Neural progenitor cell (in vitro differentiated cells): ENCODE data around the gene ATP1B3.

Experiments
- EZH2 ChIP-seq: fragments of 200-600 bp; sonication (generic); IDR thresholded peaks from 2 replicates; pipeline ENCODE4 v1.6.1; 2017; ENCODE audit warnings: antibody characterized with exemption, mild to moderate bottlenecking, moderate library complexity
- TF ChIP-seq, protein P1 (sequence below): fragments of 200-600 bp; sonication (generic); IDR thresholded peaks from 2 replicates; pipeline ENCODE4 v1.5.1; 2017; ENCODE audit warnings: antibody characterized with exemption, mild to moderate bottlenecking

DNA sequence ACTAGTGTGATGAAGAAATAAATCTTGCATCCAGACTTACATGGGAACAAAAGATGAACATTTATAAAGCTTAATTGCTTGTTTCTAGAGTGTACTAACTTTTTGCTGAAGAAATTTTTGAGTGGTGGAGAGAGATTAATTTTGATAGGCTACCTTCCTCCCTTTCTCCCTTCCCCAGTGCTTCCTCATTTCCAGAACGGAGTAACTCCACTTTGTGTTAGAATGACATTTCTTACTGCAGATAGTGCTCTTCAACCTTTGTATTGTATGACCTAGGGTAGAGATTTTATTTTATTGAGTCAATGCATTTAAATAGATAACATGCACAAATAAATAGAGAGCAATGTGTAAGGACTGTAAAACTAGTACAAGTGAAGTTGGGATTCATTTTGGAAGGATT is 1.9 kb downstream of the ATP1B3 start:
- TF ChIP-seq, protein P1, sequence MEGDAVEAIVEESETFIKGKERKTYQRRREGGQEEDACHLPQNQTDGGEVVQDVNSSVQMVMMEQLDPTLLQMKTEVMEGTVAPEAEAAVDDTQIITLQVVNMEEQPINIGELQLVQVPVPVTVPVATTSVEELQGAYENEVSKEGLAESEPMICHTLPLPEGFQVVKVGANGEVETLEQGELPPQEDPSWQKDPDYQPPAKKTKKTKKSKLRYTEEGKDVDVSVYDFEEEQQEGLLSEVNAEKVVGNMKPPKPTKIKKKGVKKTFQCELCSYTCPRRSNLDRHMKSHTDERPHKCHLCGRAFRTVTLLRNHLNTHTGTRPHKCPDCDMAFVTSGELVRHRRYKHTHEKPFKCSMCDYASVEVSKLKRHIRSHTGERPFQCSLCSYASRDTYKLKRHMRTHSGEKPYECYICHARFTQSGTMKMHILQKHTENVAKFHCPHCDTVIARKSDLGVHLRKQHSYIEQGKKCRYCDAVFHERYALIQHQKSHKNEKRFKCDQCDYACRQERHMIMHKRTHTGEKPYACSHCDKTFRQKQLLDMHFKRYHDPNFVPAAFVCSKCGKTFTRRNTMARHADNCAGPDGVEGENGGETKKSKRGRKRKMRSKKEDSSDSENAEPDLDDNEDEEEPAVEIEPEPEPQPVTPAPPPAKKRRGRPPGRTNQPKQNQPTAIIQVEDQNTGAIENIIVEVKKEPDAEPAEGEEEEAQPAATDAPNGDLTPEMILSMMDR, result no peak
- no peak for TF ChIP-seq EZH2
